Forelimb muscle (tissue), 1 donor: Measurements from ENCODE around the gene PDGFD. TPM values are rescaled to one million over a fixed set of nuclear protein-coding genes. Genes with fewer than 3 reads are reported as not detected.

Experiments
- DNase-seq: peaks from one replicate; pipeline ENCODE4 v3.0.0-alpha.2; 2013; ENCODE audit warnings: low read depth
- polyA plus RNA-seq: library from polyadenylated mRNA; unstranded; fragments of 120-200 nt; gene quantifications from one replicate; pipeline ENCODE4 v1.2.1, GENCODE V29; 2013; ENCODE audit not compliant: insufficient read length

PDGFD gene
- polyA plus RNA-seq, 1 donor = 16.5 TPM

- DNase-seq = no peak
Measured at GRCh38 chr11:103920933-103921332, 243.0 kb downstream of the PDGFD start.

- no peak for DNase-seq
Measured at GRCh38 chr11:103920449-103920848, 243.5 kb downstream of the PDGFD start.

GRCh38 chr11:103910721-103911120 is 253.2 kb downstream of the PDGFD start:
- no peak for DNase-seq

GRCh38 chr11:103907548-103908455 is 256.1 kb downstream of the PDGFD start:
- DNase-seq = no peak

- no peak for DNase-seq
Measured at GRCh38 chr11:103907136-103907535, 256.8 kb downstream of the PDGFD start.

- DNase-seq = no peak
Measured at GRCh38 chr11:103906291-103906867, 257.6 kb downstream of the PDGFD start.

- DNase-seq = no peak
Measured at GRCh38 chr11:103904324-103904667, 259.7 kb downstream of the PDGFD start.

GRCh38 chr11:103903621-103904323 is 260.2 kb downstream of the PDGFD start:
- DNase-seq = no peak

- no peak for DNase-seq
Measured at GRCh38 chr11:103902994-103903393, 261.0 kb downstream of the PDGFD start.

- DNase-seq = no peak
Measured at GRCh38 chr11:103901656-103902055, 262.3 kb downstream of the PDGFD start.

- DNase-seq = no peak
Measured at GRCh38 chr11:103898577-103899336, 265.2 kb downstream of the PDGFD start.

GRCh38 chr11:103898065-103898464 is 265.9 kb downstream of the PDGFD start:
- no peak for DNase-seq

GRCh38 chr11:103897160-103897936 is 266.6 kb downstream of the PDGFD start:
- no peak for DNase-seq

- no peak for DNase-seq
Measured at GRCh38 chr11:103895106-103895505, 268.8 kb downstream of the PDGFD start.

- no peak for DNase-seq
Measured at GRCh38 chr11:103894673-103895072, 269.3 kb downstream of the PDGFD start.

GRCh38 chr11:103894034-103894433 is 269.9 kb downstream of the PDGFD start:
- DNase-seq = no peak

GRCh38 chr11:103893371-103893770 is 270.6 kb downstream of the PDGFD start:
- DNase-seq = no peak

GRCh38 chr11:103892603-103893002 is 271.3 kb downstream of the PDGFD start:
- no peak for DNase-seq

- DNase-seq = no peak
Measured at GRCh38 chr11:103890654-103891053, 273.3 kb downstream of the PDGFD start.

- DNase-seq = no peak
Measured at GRCh38 chr11:103889679-103890078, 274.3 kb downstream of the PDGFD start.

- no peak for DNase-seq
Measured at GRCh38 chr11:103888541-103888951, 275.4 kb downstream of the PDGFD start.
